GM19397 (cell line): ENCODE measurements around the gene MS4A10.
A peak's percentile ranks its signal among the peaks of the same experiment; 100 is the strongest.

Experiments
- ATAC-seq: cut with Tn5 transposase; IDR thresholded peaks from one replicate; pipeline ENCODE4 v1.9.1; 2021; ENCODE audit warnings: mild to moderate bottlenecking, moderate library complexity; ENCODE audit not compliant: unreplicated experiment

The MS4A10 gene

DNA sequence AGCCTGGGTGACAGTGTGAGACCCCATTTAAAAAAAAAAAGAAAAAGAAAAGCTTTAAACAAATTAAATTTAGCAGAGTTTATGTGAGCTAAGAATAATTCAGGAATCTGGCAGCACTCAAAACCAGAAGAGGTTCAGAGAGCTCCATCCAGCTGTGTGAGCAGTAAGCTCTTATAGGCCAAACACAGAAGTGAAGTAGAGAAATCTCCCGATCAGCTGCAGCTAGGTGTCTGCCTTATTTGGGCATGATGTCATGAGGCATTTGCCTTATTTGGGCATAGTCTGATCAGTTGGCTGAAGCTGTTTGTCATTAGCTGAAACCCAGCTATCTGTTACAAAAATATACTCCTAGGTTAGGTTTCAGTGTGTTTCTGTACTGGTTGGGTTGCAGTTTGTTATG is 20.3 kb upstream of the MS4A10 start:
- peak; percentile 29 for ATAC-seq

DNA sequence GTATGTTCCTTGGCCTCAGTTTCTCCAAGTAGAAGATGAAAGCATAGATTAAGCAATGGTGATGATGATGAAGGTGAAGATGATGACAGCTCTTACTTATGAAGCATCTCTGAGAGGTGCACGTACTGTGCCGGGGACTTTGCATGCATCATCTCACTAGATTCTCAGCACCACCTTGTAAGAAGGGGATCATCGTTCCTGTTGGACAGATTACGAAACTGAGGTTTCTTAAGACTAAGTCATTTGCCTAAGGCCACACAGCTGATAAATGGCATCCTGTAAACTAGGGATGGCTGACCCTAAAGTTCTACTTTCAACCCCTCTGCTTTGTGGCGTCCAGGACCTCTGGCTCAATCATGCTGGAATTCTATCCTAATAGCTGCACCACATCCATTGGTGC is 19.8 kb upstream of the MS4A10 start:
- ATAC-seq = no peak

GRCh38 chr11:60766547-60766946 is 18.6 kb upstream of the MS4A10 start:
- no peak for ATAC-seq

DNA sequence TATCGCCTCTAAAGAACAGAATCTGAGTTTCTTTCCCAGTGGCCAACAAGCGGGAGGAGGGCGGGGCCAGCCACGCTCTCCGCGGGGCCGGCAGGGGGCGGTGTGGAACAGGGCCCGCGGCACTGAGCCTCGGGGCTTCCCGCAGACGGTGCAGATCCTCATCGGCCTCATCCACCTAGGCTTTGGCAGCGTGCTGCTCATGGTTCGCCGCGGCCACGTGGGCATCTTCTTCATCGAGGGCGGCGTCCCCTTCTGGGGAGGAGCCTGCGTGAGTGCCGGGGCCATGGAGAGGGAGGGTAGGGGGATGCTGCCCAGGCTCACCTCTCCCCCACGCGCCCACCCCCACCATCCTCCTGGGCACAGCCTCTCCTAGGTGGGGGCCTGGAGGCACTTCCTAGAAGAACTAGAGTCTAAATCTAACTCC is 17.7 kb upstream of the MS4A10 start:
- no peak for ATAC-seq

DNA sequence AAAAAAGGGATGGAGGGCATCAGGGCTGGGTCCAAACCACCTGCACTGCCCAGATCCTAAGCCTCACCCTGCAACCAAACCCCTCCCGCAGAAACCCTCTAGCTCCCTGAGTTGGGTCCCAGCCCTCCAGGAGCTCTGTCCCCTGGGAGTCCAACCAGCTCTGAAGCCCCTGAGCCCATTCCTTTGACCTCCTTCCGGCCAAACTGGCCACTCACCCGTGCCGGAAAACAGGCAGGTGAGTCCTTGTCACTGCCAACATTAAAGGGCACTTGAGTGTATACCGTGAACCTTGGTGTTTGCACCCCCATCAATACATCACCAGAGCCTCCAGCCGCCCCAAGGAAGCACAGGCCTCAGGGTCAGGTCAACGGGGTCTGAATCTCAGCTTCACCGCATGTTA is 16.9 kb upstream of the MS4A10 start:
- ATAC-seq = no peak

GRCh38 chr11:60769273-60769672 is 15.9 kb upstream of the MS4A10 start:
- no peak for ATAC-seq

GRCh38 chr11:60769811-60770210 is 15.3 kb upstream of the MS4A10 start:
- no peak for ATAC-seq

GRCh38 chr11:60771146-60771545 is 14.0 kb upstream of the MS4A10 start:
- no peak for ATAC-seq

DNA sequence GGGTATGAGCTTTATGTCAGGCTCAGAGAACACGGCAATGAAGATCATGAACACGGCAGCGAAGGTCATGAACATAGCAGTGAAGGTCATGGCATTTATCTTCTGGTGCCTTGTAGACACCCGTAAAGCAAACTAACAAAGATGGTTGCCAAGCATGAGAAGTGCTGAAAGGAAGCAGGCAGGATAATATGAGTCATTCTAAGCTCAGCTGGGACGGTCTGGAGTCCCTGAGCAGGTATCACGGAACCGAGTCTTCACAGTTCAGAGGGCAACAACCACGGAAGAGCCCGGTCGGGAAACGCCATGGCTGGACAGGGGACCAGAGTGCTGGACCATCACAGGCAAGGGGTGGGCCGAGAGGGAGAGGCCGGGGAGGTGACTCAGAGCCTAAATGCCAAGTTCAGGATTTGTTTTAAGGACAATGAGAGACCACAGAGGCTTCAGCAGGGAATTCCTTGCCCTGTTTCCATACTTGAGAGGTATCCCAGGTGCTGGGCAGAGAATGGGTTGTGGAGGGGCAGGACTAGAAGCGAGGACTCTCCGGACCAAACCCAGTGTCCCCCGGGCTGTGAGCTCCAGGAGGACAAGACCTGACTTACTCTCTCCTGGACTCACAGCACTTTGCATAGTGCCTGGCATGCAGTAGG is 13.1 kb upstream of the MS4A10 start:
- ATAC-seq = no peak

DNA sequence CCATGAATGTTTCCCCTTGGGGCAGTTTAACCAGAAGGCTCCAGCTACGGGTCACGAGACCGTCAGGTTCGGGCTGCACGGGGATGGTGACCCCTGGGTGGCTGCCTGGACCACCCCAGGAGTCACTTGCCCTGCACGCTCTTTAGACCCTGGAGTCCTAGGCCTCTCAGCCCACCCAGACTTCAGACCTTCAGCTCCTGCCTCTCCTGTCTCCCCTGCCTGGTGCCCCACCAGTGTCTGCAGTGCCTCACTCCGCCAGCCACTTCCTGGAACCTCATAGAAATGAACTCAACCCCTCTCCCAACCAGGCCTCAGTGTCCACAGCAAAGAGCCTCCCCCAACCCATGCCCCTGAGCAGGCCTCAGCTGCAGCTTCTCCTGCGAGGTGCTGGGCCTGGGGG is 12.5 kb upstream of the MS4A10 start:
- ATAC-seq = no peak

- no peak for ATAC-seq
Observed at GRCh38 chr11:60774726-60775125, 10.4 kb upstream of the MS4A10 start.

- ATAC-seq = peak; percentile 70
Observed at GRCh38 chr11:60775420-60775961, 9.6 kb upstream of the MS4A10 start.

DNA sequence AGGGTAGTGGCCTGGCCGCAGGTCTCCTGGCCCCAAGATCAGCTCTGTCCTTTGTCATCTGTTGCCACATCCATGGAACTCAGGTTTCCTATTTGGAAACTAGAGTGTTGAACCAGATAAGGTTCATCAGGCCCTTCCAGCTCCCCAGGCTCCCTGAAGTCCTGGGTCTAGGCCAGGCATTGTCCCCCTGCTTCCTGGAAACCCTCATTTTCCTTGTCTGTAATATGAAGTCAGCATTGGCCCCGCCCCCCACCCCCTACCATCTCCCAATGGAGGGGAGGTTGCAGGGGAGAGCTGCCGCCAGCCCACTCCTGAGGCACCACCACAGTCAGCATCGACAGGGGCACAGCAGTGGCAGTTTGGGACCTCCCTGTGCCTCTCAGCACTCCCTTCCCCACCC is 9.0 kb upstream of the MS4A10 start:
- no peak for ATAC-seq

GRCh38 chr11:60777106-60777505 is 8.0 kb upstream of the MS4A10 start:
- no peak for ATAC-seq

GRCh38 chr11:60777572-60777971 is 7.6 kb upstream of the MS4A10 start:
- ATAC-seq = no peak

DNA sequence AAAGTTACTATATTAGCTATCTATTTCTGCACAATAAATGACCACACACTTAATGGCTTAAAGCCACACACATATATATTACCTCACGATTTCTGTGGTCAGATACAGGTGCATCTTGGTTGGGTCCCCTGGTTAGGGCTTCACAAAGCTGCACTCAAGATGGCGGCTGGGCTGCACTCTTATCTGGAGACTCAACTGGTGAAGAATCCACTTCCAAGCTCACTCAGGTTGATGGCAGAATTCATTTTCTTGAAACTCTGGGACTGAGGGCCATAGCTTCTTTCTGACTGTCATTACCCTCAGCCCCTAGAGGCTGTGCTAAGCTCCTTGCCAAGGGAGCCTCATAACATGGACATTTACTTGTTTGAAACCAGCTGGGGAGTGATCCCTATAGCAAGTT is 5.1 kb upstream of the MS4A10 start:
- ATAC-seq = no peak

- no peak for ATAC-seq
Observed at GRCh38 chr11:60780774-60781173, 4.4 kb upstream of the MS4A10 start.

DNA sequence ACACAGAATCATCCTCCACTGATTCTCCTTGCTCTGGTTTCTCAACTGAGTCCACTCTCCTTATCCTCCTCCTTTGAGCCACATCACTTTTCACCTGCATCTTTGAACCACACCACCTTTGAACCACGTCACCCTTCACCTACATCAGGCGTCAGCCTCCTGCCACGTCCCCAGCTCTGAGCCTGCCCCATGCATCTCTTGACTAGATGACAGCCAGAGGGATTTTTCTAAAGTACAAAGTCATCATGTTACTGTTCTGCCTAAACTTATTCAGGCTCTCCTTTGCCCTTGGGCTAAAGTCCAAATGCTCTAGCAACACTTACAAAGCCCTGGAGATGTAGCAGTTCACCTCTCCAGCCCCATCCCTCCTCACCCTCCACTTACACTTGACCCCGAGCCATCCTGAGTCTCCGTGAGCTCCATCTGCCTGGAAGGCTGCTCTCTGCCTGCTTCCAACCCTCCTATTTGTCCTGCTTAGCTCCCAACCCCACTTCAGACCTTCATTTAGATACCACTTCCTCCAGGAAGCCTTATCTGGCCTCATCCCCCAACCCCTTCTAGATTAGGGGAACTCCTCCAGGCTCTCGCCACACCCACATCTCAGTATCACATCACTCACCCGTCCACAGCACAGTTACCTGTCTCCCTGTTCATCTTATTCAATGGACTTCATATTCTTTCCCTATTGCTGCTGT is 3.7 kb upstream of the MS4A10 start:
- no peak for ATAC-seq

GRCh38 chr11:60781981-60782316 is 3.2 kb upstream of the MS4A10 start:
- no peak for ATAC-seq

GRCh38 chr11:60782393-60783140 is 2.6 kb upstream of the MS4A10 start:
- ATAC-seq = no peak

- ATAC-seq = no peak
Observed at GRCh38 chr11:60783141-60783484, 2.0 kb upstream of the MS4A10 start.

- no peak for ATAC-seq
Observed at GRCh38 chr11:60783911-60784310, 1.2 kb upstream of the MS4A10 start.
